ENCODE results near the gene KIAA2012.

The KIAA2012 gene

DNA sequence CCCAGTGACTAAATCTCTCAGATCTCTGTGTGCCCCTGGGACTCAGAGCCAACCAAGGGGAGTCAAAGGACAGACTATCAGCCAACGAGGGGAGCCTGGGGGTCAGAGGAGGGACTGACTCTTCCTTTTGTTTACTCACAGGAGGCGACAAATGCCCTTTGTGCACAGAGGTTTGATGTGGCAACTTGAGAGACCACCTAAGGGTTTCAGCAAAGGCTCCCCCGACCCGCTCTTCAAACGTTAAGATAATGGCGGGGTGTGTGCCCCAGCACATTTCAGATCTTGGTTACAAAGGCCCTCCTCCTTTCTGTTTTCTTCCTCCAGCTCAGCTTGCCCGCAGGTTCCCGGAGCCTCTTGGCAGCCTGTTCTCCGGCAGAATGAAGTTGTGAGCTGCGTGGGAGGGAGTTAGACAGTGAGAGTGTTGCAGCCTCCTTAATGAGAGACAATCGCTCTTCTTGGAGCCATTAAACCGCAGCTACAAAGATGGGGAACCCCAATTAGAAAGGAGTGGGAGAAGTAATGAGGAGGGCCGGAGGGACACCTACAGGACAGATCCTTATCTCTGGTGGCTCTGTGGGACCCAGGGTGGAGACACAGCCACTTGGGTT is 76.2 kb downstream of the KIAA2012 start:
- no peak for DNase-seq (ENCODE audit: low read depth, low spot score)

DNA sequence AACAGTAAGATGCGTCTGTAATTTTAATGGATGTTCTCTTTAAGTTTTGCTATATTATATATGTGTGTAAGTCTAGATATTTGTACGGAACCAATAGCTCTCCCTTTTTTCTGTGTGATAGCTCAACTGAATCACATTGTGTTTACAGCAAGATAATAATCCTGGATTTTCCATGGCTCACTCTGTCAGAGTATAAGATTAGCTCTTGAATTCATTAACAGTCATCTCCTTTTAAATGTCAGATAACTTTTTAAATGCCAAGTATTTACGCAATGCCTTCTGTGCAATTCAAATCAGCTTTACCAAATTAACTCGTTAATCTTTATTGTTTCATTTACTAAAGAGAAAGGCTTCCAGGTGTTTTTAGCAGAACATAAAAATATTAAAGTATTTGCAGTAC is 76.9 kb downstream of the KIAA2012 start:
- no peak for DNase-seq (ENCODE audit: low read depth, low spot score)

DNA sequence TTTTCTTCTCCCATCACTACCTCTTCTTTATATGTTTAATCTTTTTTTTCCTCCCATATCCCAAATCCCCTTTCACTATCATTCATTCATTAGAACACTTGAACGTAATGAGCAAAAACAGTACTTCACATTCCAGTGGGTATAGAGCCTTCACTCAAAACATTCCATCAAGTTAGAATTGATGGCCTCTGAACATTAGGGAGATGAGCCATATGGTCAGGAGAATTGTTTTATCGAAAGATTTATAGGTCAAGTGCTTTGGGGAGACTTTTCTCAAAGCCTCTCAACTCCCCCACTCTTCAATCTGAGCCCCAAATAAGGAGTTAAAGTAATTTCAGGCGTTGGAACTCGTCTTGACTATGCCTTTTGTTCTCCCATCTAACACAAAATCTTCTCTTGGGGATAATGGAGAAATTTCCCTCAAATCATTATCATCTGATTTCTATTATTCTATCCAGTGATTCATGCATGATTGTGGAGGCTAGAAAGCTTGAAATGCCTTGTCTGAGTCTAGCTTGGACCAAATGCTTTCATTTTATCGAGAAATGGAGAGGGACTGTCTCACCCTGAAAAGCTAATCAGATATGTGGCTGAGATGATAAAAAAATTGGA is 79.2 kb downstream of the KIAA2012 start:
- no peak for DNase-seq (ENCODE audit: low read depth, low spot score)

DNA sequence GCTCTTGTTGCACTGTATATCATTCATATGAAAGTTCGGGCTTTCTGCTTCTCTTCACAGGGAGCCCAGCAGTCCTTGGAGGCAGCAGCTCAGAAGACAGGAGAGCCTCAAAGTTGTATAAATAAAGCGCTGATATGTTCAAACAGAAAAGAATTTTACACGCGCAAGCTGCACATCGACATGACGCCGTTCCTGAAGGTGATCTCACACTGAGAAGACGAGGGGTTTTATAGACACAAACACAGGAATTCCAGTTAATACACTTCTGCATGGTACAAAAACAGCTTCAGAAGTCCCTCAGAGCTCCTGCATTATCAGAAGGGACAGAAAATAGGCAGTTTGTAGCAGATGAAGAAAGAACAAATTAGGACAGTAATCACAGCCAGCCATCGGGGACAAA is 81.6 kb downstream of the KIAA2012 start:
- no peak for DNase-seq (ENCODE audit: low read depth, low spot score)

DNA sequence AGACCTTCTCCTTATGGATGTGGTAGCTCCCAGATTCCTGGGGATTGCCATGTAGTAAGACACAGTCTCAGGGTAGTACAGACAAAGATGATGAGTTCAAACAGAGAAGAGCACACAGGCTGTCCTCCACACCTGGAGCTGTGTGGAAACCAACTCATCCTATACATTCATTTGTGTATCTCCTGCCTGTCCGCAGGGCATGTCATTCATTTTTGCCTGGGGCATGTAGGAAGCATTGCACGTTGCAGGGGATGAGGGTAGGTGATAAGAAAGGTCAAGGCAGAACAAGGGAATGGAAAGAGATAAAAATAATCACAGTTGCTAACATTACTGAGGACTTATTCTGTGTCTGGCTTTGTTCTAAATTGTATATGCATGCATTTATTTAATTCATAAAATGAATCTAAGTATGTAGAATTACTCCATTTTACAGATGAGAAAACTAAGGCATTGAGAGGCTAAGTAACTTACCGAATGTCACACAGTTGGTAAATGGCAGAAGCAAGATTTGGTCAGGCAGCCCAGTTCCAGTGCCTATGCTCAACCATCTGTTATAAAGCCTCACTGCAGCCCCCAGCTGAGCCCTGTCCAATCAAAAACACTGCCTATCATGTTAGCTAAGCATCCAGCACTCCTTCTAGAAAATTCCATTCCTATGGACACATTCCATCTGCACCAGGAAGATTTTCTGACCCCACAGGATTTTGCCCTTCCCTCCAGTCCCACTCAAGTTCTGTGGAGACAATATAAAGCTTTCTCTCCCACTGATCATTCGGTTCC is 84.3 kb downstream of the KIAA2012 start:
- DNase-seq (ENCODE audit: low read depth, low spot score) = no peak

DNA sequence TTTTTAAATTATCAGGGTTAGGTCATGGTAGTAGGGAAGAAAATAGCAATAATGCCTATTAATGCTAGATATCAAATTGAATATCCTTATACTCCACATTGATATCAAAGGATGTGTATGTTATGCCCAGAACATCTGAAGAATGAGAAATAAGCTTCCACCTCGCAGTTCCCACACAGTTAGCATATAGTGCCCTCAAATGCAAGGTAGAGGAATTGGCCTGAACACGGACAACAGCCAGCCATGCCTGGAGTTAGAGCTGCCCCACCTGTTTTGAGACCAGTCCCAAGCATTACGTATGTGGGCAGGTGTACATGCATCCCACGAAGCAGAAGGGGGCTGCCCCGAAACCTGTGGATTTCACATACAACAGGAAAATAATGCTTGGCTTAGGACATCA is 85.7 kb downstream of the KIAA2012 start:
- no peak for DNase-seq (ENCODE audit: low read depth, low spot score)

DNA sequence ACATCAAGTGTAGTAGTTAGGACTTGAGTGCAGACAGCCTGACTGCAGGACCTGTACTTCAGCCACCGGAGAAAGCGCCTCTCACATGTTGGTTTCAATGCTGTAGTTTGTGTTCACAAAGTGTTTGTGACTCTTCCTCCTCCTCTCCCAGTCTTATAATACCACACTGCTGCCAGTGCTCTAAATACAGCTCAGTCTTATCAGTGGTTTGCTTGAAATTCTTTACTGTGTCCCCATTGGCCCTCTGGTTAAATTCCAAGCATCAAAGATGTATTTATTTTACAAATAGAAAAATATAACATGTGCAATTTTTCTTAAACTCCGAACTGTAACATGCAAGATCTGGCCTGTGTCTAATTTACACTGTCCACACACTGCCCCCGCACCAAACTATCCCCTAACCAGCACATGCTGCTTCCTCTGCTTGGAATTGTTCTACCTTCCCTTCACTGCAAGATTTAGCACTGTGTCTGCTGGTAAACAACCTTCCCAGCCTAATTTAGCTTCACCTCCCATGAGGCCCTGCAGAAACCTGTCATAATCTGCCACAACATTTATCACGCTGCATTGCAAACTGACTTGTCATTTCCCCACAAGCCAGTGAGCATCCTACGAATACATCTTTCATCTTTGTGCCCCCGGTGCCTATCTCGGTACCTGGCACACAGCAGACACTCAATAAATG is 88.2 kb downstream of the KIAA2012 start:
- no peak for DNase-seq (ENCODE audit: low read depth, low spot score)

- no peak for DNase-seq (ENCODE audit: low read depth, low spot score)
Observed at GRCh38 chr2:202164411-202164810, 91.4 kb downstream of the KIAA2012 start.

GRCh38 chr2:202165208-202165607 is 92.2 kb downstream of the KIAA2012 start:
- no peak for DNase-seq (ENCODE audit: low read depth, low spot score)

DNA sequence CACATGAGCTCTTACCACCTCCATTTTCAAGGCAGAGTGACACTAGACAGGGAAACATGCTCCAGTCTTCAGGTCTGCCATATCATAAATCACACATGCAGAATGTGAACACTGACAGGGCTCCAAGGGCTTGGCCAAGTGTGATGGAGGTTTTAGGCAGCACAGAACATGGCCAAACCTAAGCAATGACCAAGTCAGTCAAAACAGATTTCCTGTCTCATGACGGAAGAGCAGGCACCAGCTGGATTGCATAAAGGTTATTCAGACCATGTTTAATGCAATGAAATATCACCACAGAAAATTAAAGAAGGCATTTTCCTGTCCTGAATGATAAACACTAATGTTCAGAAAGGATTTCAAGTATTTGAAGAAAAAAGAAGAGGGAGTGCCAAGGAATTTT is 92.9 kb downstream of the KIAA2012 start:
- DNase-seq (ENCODE audit: low read depth, low spot score) = no peak

DNA sequence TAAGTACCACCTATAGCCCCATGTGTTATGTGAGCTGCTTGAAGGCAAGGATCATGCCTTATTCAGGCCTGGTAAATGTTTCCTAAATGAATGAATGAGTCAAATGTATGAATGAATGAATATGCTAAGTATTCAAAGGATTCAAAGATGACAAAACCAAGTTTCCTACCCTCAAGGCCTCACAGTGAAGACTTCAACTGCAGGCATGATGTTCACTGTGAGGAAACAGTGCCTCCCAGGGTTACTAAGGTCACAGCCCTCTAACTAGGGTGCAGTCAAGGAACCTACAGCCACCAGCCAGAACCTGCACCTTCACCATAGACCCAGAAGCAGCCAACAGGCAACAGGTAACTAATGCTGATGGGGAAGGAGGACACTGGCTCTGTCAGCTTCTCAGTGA is 96.1 kb downstream of the KIAA2012 start:
- no peak for DNase-seq (ENCODE audit: low read depth, low spot score)

GRCh38 chr2:202169832-202170424 is 96.9 kb downstream of the KIAA2012 start:
- no peak for DNase-seq (ENCODE audit: low read depth, low spot score)

- no peak for DNase-seq (ENCODE audit: low read depth, low spot score)
Observed at GRCh38 chr2:202171241-202171825, 98.3 kb downstream of the KIAA2012 start.

- DNase-seq (ENCODE audit: low read depth, low spot score) = no peak
Observed at GRCh38 chr2:202172439-202173211, 99.6 kb downstream of the KIAA2012 start.

- DNase-seq (ENCODE audit: low read depth, low spot score) = no peak
Observed at GRCh38 chr2:202178346-202178958, 105.4 kb downstream of the KIAA2012 start.

DNA sequence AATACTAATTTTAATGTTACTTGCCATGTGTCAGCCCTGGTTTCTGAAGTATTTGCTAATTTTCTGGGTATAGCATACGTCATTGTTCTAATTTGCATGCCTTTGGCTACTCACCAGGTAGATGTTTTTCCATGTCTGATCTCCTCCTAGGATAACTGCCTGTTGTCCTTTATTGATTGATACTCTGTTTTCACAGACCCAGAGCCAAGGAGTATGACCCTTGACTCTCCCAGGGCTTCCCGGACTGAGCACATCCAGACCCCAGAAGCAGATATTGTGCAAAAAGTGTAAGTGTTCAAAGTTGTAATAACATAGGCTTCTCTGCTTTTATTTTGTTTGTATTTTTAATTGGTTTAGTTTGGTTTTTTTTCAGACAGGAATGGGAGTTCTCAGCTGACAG is 111.5 kb downstream of the KIAA2012 start:
- DNase-seq (ENCODE audit: low read depth, low spot score) = no peak

DNA sequence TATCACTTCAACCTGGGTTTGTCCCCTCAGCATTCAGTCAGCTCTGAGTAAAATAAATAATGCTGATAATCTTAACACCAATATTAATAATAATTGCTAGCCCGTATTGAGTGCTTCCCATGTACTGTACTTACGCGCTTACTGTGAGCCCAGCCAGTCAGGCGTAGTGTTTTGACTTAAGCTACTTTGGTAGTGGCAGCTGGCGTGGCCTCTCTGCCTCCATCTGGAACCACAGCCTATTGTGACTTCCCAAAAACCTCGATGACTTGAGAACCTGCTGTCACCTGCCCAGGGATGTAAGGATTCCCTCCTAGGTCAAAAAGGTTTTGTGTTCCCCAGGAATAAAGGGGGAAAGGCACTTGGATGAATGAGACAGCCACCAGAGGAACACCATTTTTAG is 112.1 kb downstream of the KIAA2012 start:
- DNase-seq (ENCODE audit: low read depth, low spot score) = no peak

DNA sequence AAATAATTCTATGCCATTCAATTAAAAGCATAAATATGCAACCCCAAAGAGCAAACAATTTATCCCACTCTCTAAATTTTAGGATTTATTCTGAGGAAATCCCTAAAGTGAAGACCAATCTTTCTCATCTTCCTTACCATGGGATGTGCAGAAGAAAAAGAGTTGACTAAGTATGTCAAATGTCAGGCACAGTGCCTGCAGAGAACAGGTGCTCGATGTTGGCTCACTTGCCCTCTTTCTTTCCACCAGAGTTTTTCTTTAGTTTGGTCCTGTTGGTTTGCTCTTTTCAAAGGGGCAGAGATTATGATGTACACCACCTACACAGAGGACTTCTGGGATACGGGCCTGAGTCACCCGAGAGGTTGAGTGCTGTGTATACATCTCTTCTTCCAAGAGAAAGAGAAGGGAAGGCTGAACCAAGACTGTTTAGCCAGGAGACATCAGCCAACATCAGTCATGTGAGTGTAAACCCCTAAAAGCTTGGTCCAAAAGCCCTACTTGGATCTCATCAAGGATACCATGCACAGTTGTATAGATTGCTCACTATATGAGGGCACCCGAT is 113.7 kb downstream of the KIAA2012 start:
- DNase-seq (ENCODE audit: low read depth, low spot score) = no peak

DNA sequence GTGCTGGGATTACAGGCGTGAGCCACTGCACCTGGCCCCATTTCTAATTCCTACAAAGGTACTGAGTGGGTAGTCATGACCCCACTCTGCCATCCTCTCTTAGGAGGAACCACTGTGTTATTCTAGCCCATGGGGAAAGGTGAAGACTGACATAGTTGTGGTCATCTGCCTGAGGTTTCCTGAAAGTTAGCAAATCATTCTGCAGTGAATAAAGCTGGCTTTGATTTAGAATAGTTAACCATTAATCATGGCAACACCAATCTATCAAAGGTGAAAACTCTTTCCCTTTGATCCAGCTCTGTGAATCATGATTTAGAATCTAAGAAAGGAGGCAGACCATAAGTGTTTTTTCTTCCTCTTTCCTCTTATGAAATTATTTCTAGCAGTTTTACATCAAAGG is 114.5 kb downstream of the KIAA2012 start:
- DNase-seq (ENCODE audit: low read depth, low spot score) = no peak

- no peak for DNase-seq (ENCODE audit: low read depth, low spot score)
Observed at GRCh38 chr2:202193305-202193704, 120.2 kb downstream of the KIAA2012 start.
